DMS153 treated with DMSO at 0.1 percent for 48 hours (cell line): ENCODE measurements around the gene IGF1R.
A peak's percentile ranks its signal among the peaks of the same experiment; 100 is the strongest.

Source experiments
- DNase-seq: peaks from one replicate; lab custom pipeline; 2025; ENCODE audit not compliant: unreplicated experiment; lab: John Stamatoyannopoulos, UW

IGF1R gene

DNA sequence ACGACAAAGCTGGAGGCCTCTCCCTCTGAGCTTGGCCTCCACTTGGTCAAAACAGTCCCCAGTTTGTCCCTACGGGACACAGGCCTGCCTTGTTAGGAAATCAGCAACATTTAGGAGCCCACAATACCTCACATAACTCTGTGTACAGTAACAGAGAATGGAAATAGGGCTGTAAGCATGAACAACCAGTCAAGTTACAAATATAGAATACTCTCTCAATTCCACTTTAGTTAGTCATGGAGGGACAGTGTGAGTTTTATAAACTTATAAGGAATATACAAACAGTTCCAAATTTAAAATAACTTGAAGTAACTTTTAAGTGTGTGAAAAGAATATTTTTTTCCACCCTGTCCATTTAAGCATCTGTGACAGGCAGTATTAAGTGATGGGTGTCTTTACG is 229.8 kb downstream of the IGF1R start:
- no peak for DNase-seq

GRCh38 chr15:98878862-98879261 is 230.5 kb downstream of the IGF1R start:
- DNase-seq, result no peak

DNA sequence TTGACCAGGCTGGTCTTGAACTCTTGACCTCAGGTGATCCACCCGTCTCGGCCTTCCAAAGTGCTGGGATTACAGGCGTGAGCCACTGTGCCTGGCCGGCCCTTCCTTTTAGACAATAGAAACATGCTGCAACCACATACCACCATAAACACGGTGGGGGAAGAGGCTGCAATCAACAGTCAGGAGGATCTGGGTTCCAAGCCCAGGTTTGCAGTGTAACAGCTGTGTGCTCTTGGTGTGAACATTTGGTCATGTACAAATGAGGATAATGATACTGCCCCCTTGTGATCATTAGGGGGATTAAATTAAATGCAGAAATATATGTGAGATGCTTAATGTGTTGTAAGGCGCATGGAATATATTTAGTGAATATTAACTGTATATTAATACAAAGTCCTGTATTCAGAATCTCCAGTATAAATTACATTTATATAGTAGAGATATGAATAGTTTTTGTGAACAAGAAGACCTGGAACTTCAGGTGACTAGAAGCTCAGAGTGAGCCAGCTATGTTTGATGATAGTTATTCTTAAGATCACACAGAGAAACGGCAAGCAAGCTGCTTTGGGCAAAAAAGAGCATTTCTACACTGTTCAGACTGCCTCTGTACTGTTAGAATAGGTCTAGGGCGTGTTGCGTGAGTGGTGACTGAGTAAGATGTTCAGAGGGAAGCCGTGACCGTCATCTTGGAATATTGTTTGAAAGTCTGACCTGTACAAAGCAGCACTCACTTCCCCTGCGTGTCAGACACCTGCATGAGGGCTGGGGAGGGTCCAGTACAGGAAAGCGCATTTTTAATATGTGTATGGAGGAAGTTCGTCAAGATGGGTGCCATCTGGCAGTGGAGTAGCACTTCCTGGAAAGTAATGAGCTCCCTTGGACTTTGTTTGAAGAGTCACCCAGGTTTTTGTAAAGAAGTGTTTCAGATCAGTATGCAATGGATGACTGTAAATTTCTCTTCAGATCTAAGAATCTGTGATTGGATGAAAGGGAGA is 233.5 kb downstream of the IGF1R start:
- DNase-seq, result peak; percentile 3

DNA sequence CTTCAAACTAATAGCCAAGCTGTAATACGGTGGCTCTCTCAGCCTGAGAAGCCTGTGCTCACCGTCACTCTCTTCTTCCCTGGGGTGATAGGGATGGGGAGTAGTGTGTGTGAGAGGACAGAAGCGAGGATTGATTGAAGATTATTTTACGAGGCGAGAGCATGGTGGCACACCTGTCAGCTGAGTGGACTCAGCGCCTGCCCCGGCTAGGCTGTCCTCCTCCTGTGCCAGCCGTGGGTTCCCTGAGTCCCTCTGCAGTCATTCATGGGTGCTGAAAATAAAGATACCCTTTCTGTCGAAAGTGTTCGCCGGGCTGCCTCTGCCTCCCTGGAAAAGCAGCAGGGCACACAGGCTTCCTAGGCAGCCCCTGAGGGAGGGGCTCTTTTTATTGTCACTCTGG is 235.1 kb downstream of the IGF1R start:
- DNase-seq, result no peak

GRCh38 chr15:98884894-98885293 is 236.6 kb downstream of the IGF1R start:
- no peak for DNase-seq

DNA sequence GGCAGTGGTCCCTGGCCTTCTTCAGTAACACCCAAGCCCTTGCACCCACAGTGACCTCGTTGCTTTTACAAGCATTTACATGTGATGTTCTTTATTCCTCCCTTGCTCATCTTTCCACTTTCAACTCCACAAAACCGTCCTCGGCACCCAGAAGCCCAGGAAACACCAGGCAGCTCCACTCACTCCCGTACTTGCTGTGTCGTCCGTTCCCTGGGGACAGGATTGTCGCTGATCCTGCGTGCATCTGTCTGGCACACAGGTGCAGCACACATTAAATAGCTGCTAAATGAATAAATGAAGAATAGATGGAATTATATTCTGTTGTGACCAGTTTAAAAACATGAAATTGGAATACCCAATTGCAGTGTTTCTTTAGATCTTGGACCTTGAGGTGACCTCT is 239.6 kb downstream of the IGF1R start:
- DNase-seq, result no peak

- DNase-seq, result no peak
Measured at GRCh38 chr15:98888820-98889479, 240.6 kb downstream of the IGF1R start.

GRCh38 chr15:98889930-98890695 is 241.8 kb downstream of the IGF1R start:
- DNase-seq, result no peak

- DNase-seq, result no peak
Measured at GRCh38 chr15:98891301-98891700, 243.0 kb downstream of the IGF1R start.

DNA sequence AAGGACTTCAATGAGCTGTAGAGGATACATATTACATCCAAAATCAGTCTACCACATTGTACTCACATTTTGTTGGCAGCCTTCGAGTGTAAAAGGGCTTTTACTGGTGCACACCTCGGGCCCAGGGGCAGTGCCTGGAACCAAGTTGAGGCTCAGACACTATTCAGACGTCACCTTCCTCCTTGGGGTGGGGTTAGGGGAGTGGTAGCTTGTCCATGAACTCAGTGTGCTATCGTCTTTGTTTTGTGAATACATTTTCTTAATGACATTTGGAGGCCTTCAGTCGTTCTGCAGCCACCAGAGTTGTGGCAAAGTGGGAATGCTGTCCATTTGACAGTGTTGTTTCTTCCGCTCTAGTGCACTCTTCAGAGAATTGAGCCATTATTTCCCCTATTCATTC is 245.1 kb downstream of the IGF1R start:
- no peak for DNase-seq

- no peak for DNase-seq
Measured at GRCh38 chr15:98894312-98894711, 246.0 kb downstream of the IGF1R start.

DNA sequence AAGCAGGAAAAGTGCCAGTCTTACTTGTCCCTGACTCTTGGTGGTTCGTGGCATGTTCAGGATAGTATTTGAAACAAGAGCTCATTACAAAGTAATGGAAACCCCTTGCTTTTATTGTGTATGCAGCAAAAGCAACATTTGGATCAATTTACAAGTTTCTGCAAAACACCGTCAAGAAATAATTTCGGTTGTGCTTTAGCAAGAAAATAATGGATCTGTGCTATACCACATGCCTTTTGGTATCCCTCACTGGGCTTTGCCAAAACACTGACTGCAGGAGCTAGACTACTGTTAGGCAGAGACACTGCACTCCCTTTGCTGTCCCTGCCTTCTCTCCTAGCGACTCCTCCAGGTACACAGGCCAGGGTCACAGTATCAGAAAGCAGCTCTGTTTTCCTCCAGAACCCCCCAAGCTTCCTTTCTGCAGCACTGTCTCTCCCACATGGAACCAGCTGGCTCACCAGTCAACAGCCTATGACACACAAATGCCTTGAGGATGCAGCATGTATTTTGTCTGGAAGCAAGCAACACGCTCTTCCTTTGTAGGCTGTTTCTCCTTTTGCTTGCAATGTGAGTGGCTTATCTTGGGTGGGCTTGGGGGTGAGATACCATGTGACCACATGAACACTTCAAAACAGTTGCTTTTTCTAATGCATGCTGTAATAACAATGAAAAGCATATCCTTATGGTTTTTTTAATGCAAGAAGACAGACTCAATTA is 247.8 kb downstream of the IGF1R start:
- DNase-seq, result no peak

- DNase-seq, result no peak
Measured at GRCh38 chr15:98896802-98897732, 248.7 kb downstream of the IGF1R start.

GRCh38 chr15:98898122-98898521 is 249.8 kb downstream of the IGF1R start:
- DNase-seq, result no peak

GRCh38 chr15:98899272-98900021 is 251.1 kb downstream of the IGF1R start:
- DNase-seq, result no peak

DNA sequence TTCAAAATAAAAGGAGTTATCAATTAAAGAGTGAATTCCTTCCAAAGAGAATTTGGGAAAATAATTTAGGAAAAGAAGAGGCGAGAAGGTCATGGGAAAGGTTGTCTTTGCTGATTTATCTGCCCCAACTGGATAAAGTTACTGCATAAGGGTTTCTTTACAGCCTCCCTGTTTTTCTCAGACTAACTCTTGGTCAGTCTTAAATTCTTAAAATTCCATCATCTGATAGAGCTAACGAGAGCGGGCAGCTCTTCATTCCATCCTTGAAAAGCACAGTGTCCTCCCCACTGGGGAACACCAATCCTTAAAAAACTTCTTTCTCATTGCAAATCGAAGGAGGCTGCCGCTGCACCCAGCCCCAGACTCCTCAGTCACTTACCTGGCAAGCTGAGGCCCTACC is 252.0 kb downstream of the IGF1R start:
- DNase-seq, result no peak

- no peak for DNase-seq
Measured at GRCh38 chr15:98901434-98902072, 253.2 kb downstream of the IGF1R start.

DNA sequence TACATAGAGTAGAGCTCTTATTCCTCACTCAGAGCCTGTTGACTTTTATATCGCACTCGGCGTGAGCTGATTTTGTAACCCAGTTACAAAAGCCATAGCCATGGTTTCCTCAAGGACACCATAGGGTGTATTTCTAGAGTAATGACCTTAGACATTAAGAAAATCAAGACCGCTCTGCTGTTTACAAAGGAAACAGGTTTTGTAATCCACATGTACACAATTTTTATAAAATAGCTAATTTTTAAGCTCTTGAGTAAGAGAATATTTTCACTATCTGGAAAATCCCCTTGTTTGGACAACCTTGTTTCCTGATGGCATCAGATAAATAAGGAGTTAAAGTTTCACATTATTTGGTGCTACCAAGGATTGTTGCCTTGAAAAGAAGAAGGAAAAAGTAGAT is 254.6 kb downstream of the IGF1R start:
- DNase-seq, result no peak
